Spleen (tissue), 7 donors: ENCODE data around the gene GRIA4.

Experiments used
- POLR2A ChIP-seq, 3 donors: fragments of 450-650 bp; IDR thresholded peaks; one replicate each; pipeline ENCODE4 v1.5.1; 2017; ENCODE audit warnings: antibody characterized with exemption in 3 of 3, mild to moderate bottlenecking in 1 of 3
- POLR2AphosphoS5 ChIP-seq, 3 donors: sonication (generic); formaldehyde crosslinking; IDR thresholded peaks; one replicate each; pipeline ENCODE4 v1.5.1; 2017; ENCODE audit warnings: antibody characterized with exemption in 3 of 3
- TF ChIP-seq, protein P1 (sequence below), 11 experiments: fragments of 200-600 bp in 7 of 11; fragments of 450-650 bp in 4 of 11; sonication (generic) in 4 of 11; IDR thresholded peaks in 8 of 11; conservative IDR thresholded peaks in 3 of 11; 1 replicate in 7 of 11; 2 replicates in 4 of 11; pipeline versions ENCODE4 v1.4.0 to v1.8.0; 2016 to 2021; ENCODE audit warnings: antibody characterized with exemption in 11 of 11, inconsistent platforms in 4 of 11, mild to moderate bottlenecking in 1 of 11
- donor health status: DM: no; HTN: no; CAD: no; lungs with moderate emphysema.
- donor health status: DM: no; HTN: no; CAD: no.
- donor health status: DM: no; HTN: no; CAD: no.

DNA sequence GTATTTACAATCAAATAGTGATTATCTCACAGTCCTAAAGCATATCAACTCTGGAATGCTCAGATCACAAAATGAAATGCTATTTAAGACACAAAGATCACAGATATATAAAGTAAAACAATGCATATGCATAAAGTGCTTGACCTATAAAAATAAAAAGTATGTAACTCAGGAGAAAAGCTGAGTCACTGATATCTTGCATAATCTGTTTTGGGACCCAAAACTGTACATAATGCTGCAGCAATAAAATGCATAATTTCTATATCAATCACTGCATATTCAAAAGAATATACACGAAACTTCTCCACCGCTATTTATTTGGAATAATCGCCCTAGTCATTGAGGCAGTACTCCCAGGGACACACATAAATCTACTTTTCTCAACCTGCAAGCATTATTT lies 34.9 kb upstream of the GRIA4 start:
- TF ChIP-seq, protein P1, sequence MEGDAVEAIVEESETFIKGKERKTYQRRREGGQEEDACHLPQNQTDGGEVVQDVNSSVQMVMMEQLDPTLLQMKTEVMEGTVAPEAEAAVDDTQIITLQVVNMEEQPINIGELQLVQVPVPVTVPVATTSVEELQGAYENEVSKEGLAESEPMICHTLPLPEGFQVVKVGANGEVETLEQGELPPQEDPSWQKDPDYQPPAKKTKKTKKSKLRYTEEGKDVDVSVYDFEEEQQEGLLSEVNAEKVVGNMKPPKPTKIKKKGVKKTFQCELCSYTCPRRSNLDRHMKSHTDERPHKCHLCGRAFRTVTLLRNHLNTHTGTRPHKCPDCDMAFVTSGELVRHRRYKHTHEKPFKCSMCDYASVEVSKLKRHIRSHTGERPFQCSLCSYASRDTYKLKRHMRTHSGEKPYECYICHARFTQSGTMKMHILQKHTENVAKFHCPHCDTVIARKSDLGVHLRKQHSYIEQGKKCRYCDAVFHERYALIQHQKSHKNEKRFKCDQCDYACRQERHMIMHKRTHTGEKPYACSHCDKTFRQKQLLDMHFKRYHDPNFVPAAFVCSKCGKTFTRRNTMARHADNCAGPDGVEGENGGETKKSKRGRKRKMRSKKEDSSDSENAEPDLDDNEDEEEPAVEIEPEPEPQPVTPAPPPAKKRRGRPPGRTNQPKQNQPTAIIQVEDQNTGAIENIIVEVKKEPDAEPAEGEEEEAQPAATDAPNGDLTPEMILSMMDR (IDR thresholded peaks at IDR 0.05 in 8 of 11, conservative IDR thresholded peaks at IDR 0.05 in 3 of 11): no peak
- no peak for TF ChIP-seq POLR2A (IDR thresholded peaks at IDR 0.05)
- no peak for TF ChIP-seq POLR2AphosphoS5 (IDR thresholded peaks at IDR 0.05)
